Measurements from ENCODE around the gene SEZ6. TPM values are rescaled to one million over a fixed set of nuclear protein-coding genes. Genes with fewer than 3 reads are reported as not detected.

Gene SEZ6
- total RNA-seq, 1 donor from 2014 or later, result not detected

DNA sequence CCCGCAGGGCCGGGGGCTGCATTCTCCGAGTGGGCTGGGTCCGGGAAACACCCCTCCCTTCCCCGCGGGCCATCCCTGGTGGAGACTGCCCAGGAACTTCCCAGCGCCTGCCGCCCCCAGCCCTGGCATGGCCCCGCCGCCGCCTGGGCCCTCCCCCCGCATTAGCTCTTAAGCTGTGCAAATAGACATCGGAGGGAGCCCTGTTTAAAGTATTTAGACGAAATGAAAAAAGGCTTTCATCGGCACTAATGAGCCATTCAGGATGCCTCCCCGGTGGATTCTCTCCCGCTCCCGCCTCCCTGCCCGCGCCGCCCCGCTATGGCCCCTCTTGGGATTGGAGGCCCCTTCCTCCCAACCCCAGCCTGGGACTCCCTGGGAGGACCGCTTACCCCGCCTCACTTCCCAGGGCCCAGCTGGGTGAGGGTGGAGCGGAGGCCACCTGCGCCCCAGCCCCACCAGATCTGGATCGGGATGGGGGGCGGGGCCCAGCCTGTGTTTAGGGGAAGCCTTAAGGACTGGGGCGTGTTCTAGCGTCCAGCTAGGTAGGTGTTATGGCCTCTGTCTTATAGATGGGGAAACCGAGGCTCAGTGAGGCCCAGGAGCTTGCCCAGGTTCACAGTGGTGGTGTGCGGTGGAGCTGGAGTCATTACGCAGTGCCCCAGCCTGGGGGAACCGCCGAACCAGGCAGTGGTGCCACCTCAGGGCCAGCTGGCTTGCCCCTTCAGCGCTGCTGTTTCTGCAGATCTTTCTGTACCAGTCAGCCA, 19.7 kb downstream of the SEZ6 start:
- DNase-seq (no peak), ATAC-seq (ENCODE audit: poor library complexity) (no peak)
- intact Hi-C loops (cut with DNase I), result no loop called here

DNA sequence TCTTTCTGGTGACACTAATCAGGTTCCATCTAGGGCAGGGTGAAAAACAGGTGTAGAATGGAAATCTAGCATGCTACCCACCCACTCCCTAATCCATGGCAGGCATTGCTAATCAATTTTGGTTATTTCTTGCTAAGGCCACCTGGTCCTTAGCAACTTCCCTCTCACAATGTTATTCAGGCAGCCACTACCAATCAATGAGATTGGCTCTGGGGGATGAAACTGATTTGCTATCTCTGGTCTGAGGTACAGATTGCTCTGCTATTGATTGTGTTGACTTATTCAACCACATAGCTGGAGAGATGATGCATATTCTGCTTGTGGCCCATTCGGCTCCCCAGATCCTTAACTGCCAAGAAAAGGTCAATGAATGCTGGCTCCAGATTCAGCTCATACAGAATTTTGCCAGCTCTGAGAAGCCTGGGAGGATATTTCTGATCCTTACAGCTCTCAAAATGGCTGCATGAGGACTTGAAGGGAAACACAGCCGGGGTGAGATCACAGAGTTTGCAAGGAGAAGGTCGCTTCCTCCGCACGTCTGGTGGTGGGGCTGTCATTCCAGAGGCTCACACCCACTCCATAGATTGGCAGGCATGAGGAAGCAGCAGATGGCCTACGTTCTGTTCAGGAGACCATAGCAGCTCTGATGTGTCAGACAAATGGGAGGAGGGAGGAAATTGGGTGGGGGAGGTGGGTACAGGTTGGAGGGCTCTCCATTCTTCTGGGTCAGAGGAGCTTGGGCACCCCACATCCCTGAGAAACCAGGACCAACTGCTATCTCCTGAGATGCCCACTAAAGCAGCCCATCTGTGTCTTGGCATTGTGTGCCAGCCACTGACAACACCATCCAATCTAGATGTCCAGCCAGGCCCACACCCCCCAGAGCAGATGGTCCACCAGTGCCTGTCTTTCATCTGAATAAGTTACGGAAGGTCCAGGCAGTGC, 22.3 kb downstream of the SEZ6 start:
- DNase-seq, result no peak
- ATAC-seq (ENCODE audit: poor library complexity), result no peak
- intact Hi-C loops (cut with DNase I), result no loop called here

DNA sequence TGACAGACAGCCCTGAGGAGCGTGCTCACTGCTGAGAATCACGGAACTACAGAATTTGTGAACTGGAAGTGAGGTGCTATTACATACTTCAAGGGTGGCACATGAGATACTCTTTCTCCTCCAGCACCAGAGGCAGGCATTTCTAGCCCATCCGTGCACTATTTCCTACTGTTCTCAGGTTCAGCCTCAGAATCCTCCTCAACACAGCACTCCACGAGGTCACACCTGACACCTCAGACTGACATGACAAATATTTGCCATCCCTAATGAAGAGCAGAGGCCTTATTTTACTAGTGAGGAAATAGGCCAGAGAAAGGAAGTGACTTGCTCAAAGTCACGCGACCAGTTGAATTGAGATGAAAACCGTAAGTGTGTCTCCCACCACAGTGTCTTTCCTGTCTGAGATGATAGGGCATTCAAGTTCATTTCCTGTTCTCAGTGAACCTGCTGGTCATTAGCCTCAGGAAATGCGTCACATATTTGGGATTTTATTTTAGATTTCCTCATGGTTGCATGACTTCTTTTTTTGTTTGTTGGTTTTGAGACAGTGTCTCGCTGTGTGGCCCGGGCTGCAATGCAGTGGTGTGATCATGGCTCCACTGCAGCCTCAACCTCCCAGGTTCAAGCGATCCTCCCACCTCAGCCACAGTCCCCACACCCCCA, 23.6 kb downstream of the SEZ6 start:
- intact Hi-C loops (cut with DNase I), result no loop called here
- DNase-seq (no peak), ATAC-seq (ENCODE audit: poor library complexity) (peak; percentile 57)

DNA sequence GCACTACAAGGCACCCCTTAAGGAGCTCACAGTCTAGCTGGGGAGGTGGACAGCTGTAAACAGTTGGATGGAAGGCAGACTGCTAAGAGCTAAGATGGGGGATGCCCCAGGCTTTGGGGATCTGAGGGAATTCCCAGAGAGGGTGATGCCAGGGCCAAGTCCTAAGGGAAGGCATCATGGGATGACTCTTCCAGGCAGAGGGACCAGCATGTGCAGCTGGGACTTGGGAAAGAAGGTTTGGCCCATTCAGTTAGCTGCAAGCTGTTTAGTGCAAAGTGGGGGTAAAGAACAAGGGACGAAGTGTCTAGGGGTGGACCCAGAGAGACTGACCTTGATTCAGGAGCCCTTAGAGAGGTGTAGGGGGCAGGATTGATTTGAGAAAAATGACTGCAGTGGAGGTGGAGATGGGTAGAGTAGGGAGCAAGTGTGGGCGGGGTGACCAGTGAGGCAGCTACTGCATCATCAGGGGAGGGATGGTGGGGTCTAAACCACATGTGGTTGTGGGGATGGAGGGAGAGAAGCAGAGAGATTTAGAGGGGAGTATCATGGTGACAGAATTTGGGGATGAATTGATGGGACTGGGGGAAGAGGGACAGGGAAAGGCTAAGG, 27.4 kb downstream of the SEZ6 start:
- intact Hi-C loops (cut with DNase I), result no loop called here
- DNase-seq (no peak), ATAC-seq (ENCODE audit: poor library complexity) (no peak)

DNA sequence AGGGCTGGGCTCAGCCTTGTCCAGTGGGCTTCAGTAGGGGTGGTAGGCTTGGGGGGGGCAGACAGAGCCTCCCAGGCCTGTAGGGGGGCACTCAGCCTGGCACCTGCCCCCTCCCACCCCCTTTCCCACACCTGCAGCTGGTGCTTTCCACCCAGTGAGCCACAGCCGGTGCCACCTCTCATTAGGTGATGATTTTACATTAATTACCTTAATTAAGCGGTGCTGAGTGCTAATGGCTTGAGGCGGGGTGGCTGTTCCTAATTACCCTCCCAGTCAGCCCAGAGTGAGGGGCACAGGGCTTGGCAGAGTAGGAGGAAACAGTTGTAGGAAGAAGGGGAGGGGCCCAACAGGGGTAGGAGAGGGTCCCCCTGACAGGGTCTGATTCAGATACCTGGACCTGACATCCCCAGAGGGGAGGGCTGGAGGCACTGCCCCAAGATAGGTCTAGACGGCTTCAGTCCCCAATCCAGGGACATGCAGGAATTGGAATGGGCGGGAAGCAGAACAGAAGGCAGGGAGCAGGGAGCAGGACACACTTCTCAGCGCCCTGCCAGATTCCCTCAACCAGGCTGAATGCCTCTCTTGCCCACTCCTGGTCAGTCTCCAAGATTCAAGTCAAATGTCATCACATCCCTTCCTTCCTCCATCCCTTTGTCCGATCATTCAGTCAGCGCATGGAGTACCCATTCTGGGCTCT, 28.0 kb downstream of the SEZ6 start:
- intact Hi-C loops (cut with DNase I), result no loop called here
- no peak for ATAC-seq (ENCODE audit: poor library complexity)
- DNase-seq, result no peak

DNA sequence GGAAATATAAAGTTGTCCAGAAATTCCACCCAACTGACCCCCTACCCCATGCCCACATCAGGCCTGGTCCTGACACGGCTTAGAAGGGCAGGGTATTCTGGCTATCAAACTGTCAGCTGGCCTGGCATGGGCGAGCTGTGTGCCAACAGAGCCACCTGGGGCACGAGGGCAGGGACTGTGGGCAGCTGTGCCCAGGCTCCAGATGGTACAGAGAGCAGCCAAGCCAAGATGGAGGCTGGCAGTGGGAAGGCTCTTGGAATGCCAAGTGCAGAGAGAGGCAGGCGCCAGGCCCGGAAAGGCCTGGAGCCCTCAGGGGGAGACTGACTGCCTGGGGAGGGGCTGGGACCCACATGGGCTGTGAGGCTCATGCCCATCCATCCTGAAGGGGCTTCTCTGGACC, 30.2 kb downstream of the SEZ6 start:
- ATAC-seq (ENCODE audit: poor library complexity) (no peak), DNase-seq (no peak)
- intact Hi-C loops (cut with DNase I), result no loop called here

DNA sequence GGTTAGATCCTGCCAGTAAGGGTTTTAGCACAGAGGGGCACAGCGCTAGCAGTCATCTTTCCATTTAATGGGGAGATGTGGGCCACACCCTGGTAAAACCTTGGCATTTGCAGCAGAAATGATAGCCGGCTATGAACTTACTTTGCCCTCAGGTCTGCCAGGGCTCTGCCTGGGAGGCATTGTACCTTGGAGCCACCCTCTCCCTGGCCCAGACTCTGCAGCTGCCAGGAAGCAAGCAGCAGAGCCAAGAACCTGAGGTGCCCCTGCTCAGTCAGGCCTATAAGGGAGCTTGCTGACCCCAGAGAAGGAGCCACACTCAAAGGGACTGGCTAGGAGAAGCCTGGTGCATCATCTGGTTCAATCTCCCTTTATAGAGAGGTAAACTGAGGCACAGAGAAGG, 30.8 kb downstream of the SEZ6 start:
- intact Hi-C loops (cut with DNase I), result no loop called here
- peak; percentile 37 for ATAC-seq (ENCODE audit: poor library complexity)
- DNase-seq, result no peak

DNA sequence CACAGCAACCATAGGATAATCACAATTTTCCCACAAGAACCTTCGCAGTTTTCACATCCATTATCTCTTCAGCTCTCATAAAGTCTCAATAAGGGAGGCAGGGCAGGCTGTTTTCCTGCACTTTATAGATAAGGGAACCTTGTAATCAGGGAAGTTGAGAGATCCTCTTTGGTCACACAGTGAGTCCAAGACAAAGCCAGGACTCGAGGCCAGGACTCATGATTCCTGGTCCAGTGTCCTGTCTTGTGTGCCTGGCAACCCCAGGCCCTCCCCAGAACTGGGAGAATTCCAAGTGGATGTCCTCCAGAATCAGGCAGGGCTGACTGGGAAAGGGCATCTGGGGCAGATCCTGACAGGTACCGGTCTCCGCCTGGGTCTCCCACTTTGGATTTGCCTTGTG, 31.4 kb downstream of the SEZ6 start:
- intact Hi-C loops (cut with DNase I), result no loop called here
- ATAC-seq (ENCODE audit: poor library complexity), result peak; percentile 64
- peak; percentile 65 for DNase-seq

DNA sequence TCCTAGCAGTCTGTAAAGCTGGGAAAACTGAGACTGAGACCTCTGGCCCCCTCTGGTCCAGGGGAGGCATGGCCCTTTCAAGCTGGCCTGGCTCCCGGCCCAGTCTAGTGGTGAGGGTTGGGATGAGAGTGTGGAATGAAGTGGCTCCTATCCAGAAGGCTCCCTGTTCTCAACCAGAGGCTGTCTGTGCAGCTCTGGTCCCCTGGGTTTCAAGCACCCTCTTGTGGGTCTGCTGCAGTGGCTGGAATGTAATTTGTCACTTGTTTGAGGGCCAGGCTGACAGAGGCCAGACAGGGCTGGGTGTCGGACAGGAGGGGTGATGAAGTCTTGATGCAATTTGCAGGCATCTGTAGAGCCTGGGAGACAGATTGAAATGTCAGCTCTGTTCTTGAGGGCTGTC, 32.4 kb downstream of the SEZ6 start:
- DNase-seq, result peak; percentile 89
- intact Hi-C loops (cut with DNase I), result no loop called here
- ATAC-seq (ENCODE audit: poor library complexity), result peak; percentile 80

DNA sequence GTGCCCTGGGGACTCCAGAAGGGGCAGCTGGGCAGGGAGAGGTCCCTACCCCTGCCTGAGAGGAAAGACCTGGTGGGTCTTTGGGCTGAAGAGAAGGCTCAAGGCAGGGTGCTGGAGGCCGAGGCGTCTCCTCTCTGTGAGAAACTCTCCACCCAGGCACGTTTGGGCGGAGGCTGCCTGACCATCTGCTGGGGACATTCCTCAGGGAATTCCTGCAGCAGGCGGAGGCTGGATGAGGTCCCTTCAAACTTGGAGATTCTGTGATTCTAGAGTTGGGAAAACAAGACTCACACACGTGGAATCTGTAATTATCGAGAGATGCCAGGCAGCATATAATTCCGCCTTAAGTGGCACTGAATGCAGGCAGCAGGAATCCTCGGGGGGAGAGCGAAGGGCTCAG, 33.4 kb downstream of the SEZ6 start:
- intact Hi-C loops (cut with DNase I), result no loop called here
- no peak for ATAC-seq (ENCODE audit: poor library complexity)
- no peak for DNase-seq

DNA sequence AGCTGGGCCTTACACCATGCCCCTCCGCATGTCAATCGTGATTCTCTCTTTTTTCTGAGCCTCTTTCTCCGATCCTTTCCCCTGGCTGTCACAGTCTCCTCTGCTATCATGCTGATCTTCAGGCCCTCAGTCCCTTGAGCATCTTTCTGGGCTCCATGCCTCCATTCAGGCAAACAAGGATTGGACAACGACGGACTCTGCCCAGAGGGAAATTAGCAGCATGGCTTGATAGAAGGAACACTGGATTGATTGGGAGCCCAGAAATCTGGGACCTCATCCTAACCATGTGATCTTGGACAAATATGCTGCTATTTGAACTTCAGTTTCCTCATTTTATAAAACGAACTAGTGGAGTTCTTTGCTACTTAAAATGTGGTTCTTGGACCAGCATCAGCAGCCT, 35.0 kb downstream of the SEZ6 start:
- no peak for ATAC-seq (ENCODE audit: poor library complexity)
- intact Hi-C loops (cut with DNase I), result no loop called here

DNA sequence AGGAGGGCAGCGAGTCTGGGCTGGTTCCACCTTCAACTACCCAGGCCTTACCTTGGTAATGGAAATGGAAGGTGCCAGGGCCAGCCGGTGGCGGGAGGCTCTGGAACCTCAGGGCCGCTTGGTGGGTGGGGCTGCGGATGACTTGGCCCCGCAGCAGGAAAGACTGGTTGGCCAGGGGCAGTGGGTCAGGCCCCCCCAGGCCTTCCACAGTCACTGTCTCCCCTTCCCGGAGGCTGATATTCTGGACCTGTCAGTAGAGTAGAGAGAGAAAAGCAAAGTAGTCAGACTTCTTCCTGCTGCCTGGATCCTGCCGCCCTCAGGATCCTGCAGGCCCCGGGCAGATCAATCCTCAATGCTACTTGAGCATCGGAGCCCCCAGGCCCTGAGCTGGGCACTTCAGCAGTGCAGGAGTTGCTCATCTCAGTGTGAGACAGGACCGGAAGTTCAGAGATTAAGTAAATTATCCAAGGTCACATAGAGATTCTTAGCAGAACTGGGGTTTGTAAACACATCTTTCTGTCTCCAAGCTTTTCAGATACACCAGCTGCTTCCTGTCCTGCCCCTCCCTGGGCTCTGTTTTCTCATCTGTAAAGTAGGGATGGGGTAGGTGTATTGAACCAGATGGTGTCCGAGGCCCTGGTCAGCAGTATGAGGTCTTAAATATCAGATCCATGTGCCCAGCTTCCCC, 36.0 kb downstream of the SEZ6 start:
- ATAC-seq (ENCODE audit: poor library complexity), result no peak
- intact Hi-C loops (cut with DNase I), result loop anchor here (10.0 kb wide), 1 partner anchor 255 kb away; no protein-coding TSS in a partner anchor
- no peak for DNase-seq

More for the DNA sequence above, 35.0 kb downstream of the SEZ6 start:
- DNase-seq, result no peak

DNA sequence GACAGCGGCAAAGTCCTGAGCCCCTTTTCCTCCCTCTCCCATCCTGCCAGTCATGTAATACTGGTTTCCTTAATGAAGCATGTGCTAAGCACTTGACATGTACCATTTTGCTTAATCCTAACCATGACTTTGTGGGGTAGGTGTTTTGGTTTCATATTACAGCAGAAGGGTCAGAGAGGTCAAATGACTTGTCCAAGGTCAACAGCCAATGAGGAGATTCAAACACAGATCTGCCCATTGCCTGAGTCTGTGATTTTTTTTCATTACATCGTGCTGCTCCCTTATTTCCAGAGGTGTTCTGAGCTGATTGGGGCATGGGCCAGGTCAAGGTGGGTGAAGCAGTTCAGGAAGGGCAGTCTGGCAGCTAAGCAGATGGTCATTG, 36.9 kb downstream of the SEZ6 start:
- DNase-seq, result no peak
- intact Hi-C loops (cut with DNase I), result loop anchor here (10.0 kb wide), 1 partner anchor 256 kb away; no protein-coding TSS in a partner anchor
- no peak for ATAC-seq (ENCODE audit: poor library complexity)

DNA sequence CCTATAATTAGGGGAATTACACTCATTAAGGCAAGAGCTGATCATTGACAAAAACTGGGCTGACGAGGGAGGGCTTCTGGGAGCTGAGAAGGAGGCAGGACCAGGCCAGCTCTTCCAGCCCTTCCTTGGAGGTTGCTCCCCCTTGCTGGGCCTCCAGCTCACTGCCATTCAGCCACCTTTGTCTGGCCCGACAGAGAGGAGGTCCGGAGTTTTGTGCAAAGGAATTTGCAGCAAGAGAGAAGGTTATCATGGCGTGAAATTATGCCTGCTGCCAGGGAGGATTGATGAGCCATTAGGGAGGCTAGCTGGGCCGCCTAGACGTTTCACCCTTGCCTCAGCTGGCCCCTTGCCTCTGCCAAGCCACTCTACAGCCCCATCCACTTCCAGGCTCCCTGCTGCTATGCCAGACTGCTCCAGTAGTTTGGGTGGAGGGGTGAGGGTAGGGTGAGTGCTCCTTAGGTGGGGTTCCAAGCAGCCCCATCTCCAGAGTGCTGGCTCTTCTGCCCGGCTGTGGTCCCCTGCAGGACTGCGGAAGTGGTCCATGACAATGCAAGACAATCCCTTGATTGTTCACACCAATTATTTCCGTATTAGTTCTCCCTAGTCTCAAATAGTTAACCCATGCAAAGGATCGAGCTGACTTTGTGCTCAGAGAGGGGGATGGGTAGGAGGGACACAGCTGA, 37.5 kb downstream of the SEZ6 start:
- DNase-seq, result peak; percentile 55
- intact Hi-C loops (cut with DNase I), result loop anchor here (10.0 kb wide), 1 partner anchor 256 kb away; no protein-coding TSS in a partner anchor
- ATAC-seq (ENCODE audit: poor library complexity), result peak; percentile 56

DNA sequence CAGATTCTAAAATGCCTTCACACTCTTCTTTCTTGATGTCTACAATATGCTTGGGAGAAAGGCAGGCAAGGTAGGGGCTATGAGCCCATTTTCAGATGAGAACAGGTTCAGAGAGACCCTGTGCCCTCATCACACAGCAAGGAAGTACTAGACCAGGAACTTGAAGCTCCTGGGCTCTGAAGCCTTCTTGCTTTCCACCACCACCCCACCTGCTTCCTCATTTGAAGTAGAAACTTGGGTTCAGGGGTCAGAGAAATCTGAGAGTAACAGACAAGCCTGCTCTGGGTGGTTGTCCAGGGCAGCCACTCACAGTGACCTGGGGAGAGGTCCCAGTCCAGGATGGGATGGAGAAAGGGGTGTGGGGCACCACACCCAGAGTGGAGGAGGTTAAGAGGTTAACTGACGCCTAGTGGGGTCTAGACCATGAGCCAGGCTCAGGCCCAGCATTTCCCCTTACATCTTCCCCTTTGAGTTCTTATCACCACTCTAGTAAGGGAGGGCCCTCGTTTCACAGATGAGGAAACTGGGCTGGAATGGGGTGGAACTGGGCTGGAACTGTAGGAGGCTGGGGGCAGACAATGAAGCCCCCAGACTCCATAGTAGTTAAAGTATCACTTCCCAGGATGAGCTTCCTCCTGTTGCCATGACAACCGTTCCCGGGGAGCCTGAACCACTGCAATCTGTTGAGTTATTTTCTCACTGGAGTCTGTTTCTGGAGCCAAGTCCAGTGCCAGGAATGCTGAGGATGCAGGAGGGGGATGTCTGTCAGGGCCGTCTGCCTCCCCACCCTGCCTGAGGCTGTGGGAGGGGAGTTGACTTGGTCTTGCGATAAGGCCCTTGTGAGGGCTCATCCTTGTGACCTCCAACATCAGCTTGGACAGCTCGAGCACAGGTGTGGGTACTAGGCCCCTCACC, 38.4 kb downstream of the SEZ6 start:
- intact Hi-C loops (cut with DNase I), result loop anchor here (10.0 kb wide), 1 partner anchor 257 kb away; no protein-coding TSS in a partner anchor
- DNase-seq, result peak; percentile 33
- ATAC-seq (ENCODE audit: poor library complexity), result no peak

DNA sequence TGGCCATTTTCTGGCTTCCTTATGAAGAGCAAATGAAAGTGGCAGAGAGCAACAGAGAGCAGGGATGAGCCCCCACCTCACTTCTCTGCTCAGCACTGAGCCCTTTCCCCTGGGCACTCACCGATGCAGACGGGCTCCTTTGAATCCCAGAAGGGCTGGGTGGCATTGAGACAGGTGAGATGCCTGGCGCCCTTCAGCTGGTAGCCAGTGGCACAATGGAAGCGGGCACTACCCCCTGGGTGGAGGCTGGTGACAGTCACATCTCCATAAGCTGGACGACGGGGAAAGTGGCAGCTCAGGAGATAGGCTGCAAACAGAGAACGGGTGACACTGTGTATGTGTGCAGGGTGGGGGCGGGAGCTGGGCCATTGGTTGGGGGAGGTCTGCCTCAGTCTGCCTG, 42.0 kb downstream of the SEZ6 start:
- DNase-seq (no peak), ATAC-seq (ENCODE audit: poor library complexity) (no peak)
- intact Hi-C loops (cut with DNase I), result loop anchor here (10.0 kb wide), 1 partner anchor 261 kb away; no protein-coding TSS in a partner anchor

All from Right ventricle myocardium superior (tissue), 1 donor.